HepG2 (cell line): ENCODE data around the gene SRP68. TPM values are rescaled to one million over a fixed set of nuclear protein-coding genes. Genes with fewer than 3 reads are reported as not detected.

Source experiments
- CBX1 ChIP-seq: IDR thresholded peaks from one replicate; pipeline ENCODE4 v1.6.1; 2016; ENCODE audit warnings: antibody characterized with exemption, low read depth
- ELF3 ChIP-seq: IDR thresholded peaks from 2 replicates; pipeline ENCODE4 v1.6.1; 2016; ENCODE audit warnings: missing genetic modification reagents, missing compliant biosample characterization
- FOXP4 ChIP-seq: sonication (generic); formaldehyde crosslinking; IDR thresholded peaks from 2 replicates; pipeline ENCODE4 v1.4.0; 2020; ENCODE audit warnings: missing genetic modification reagents
- GATAD2A ChIP-seq: IDR thresholded peaks from 2 replicates; pipeline ENCODE4 v1.6.1; 2016
- PHF21A ChIP-seq: sonication (generic); formaldehyde crosslinking; IDR thresholded peaks from 2 replicates; pipeline ENCODE4 v1.5.0; 2020; ENCODE audit warnings: mild to moderate bottlenecking, missing genetic modification reagents
- RXRB ChIP-seq: IDR thresholded peaks from 2 replicates; pipeline ENCODE4 v1.6.1; 2016; ENCODE audit warnings: borderline replicate concordance, missing genetic modification reagents, missing compliant biosample characterization
- SNAPC2 ChIP-seq: sonication (generic); formaldehyde crosslinking; IDR thresholded peaks from 2 replicates; pipeline ENCODE4 v1.8.1; 2022; ENCODE audit warnings: mild to moderate bottlenecking, missing genetic modification reagents
- YY1 ChIP-seq: IDR thresholded peaks from 2 replicates; pipeline ENCODE4 v1.6.1; 2011; ENCODE audit warnings: low read length, low read depth, moderate library complexity, mild to moderate bottlenecking; ENCODE audit not compliant: insufficient read depth, insufficient replicate concordance
- ZBTB42 ChIP-seq: sonication (generic); formaldehyde crosslinking; IDR thresholded peaks from 2 replicates; pipeline ENCODE4 v1.5.0; 2020; ENCODE audit warnings: mild to moderate bottlenecking, missing genetic modification reagents
- ZNF430 ChIP-seq: sonication (generic); formaldehyde crosslinking; IDR thresholded peaks from 2 replicates; pipeline ENCODE4 v1.9.0; 2021; ENCODE audit warnings: mild to moderate bottlenecking, missing genetic modification reagents
- polyA plus RNA-seq, 8 experiments: library from polyadenylated mRNA; depleted of rRNA in 3 of 8; stranded (reverse) in 7 of 8; unstranded in 1 of 8; fragments of >200 nt; fragmentation: Illumina TruSeq in 4 of 8; extraction: Trizol in 4 of 8; gene quantifications; 2 replicates each; pipeline versions ENCODE4 v1.2.1 to v1.2.3, GENCODE V29; 2011 to 2016; ENCODE audit warnings: low read depth in 4 of 8, missing spikeins in 1 of 8, mixed read lengths in 1 of 8; ENCODE audit not compliant: insufficient read depth in 1 of 8
- total RNA-seq, 5 experiments: library from RNA; depleted of rRNA; stranded (reverse); fragments of >200 nt; fragmentation: Illumina TruSeq; extraction: Trizol; gene quantifications; 2 replicates each; pipeline ENCODE4 v1.2.3, GENCODE V29; 2016; ENCODE audit warnings: low read depth in 1 of 5
- TF ChIP-seq, protein P1 (sequence below): sonication (generic); formaldehyde crosslinking; IDR thresholded peaks from 2 replicates; pipeline ENCODE4 v1.4.0; 2020; ENCODE audit warnings: missing genetic modification reagents
- TF ChIP-seq, protein P2 (sequence below): sonication (generic); formaldehyde crosslinking; IDR thresholded peaks from 2 replicates; pipeline ENCODE4 v1.8.0; 2022; ENCODE audit warnings: missing genetic modification reagents, mild to moderate bottlenecking, moderate library complexity, borderline replicate concordance
- TF ChIP-seq, protein P3 (sequence below): sonication (generic); formaldehyde crosslinking; IDR thresholded peaks from 2 replicates; pipeline ENCODE4 v1.4.0; 2020; ENCODE audit warnings: missing genetic modification reagents, mild to moderate bottlenecking, borderline replicate concordance
- TF ChIP-seq, protein P4 (sequence below): IDR thresholded peaks from 2 replicates; pipeline ENCODE4 v1.6.1; 2018; ENCODE audit warnings: missing genetic modification reagents, mild to moderate bottlenecking, missing compliant biosample characterization

SRP68 gene
- total and polyA plus RNA-seq, 2 of the 13 experiments (the other 11 are each of a cell fraction or from before 2014, with no cell fraction given) = 39.8 to 74.3 TPM

DNA sequence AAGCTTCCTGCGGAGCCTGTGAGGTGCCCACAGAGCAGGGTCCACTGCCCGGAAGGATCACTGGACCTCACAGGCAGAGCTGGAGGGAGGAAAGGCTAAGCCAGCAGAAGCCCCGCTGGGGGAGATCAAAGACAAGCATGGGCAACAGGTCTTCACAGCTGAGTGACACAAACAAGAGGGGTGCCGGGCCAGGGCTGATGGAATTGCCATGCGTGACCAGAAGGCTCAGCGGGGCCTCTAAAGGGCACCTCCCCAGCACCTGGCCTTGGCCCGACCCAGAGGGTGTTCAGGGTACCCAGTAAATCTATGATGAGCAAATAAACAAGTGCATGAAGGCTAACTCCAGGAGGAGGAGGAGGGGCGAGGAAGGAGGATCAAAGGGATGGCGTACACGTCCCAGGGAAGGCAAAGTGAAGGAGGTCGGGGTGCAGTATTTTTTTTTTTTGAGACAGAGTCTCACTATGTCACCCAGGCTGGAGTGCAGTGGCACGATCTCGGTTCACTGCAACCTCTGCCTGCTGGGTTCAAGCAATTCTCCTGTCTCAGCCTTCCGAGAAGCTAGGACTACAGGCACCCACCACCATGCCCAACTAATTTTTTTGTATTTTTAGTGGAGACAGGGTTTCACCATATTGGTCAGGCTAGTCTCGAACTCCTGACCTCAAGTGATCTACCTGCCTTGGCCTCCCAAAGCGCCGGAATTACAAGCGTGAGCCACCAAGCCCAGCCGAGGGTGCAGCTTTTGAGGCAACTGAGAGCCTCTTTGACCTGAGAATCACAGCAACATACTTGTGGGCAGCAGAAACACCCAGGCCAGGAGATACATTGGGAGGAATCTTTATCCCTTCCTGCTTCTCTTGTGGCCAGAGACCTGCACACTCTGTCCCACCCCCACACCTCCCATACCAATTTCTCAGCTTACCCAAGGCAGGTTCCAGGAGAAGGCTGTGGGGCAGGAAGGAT lies 47.4 kb upstream of the SRP68 start (continued):
- TF ChIP-seq, protein P1, sequence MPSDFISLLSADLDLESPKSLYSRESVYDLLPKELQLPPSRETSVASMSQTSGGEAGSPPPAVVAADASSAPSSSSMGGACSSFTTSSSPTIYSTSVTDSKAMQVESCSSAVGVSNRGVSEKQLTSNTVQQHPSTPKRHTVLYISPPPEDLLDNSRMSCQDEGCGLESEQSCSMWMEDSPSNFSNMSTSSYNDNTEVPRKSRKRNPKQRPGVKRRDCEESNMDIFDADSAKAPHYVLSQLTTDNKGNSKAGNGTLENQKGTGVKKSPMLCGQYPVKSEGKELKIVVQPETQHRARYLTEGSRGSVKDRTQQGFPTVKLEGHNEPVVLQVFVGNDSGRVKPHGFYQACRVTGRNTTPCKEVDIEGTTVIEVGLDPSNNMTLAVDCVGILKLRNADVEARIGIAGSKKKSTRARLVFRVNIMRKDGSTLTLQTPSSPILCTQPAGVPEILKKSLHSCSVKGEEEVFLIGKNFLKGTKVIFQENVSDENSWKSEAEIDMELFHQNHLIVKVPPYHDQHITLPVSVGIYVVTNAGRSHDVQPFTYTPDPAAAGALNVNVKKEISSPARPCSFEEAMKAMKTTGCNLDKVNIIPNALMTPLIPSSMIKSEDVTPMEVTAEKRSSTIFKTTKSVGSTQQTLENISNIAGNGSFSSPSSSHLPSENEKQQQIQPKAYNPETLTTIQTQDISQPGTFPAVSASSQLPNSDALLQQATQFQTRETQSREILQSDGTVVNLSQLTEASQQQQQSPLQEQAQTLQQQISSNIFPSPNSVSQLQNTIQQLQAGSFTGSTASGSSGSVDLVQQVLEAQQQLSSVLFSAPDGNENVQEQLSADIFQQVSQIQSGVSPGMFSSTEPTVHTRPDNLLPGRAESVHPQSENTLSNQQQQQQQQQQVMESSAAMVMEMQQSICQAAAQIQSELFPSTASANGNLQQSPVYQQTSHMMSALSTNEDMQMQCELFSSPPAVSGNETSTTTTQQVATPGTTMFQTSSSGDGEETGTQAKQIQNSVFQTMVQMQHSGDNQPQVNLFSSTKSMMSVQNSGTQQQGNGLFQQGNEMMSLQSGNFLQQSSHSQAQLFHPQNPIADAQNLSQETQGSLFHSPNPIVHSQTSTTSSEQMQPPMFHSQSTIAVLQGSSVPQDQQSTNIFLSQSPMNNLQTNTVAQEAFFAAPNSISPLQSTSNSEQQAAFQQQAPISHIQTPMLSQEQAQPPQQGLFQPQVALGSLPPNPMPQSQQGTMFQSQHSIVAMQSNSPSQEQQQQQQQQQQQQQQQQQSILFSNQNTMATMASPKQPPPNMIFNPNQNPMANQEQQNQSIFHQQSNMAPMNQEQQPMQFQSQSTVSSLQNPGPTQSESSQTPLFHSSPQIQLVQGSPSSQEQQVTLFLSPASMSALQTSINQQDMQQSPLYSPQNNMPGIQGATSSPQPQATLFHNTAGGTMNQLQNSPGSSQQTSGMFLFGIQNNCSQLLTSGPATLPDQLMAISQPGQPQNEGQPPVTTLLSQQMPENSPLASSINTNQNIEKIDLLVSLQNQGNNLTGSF (CRISPR knock-in tag) = no peak
- TF ChIP-seq ELF3 (CRISPR knock-in tag) (peak; percentile 38; the same call in 1 of the 2 replicates), YY1 (peak; percentile 50), FOXP4 (peak; percentile 79), SNAPC2 (CRISPR knock-in tag) (0 out of 2 replicates have a peak, but pooled peaks have one; percentile 58), RXRB (peak; percentile 93), GATAD2A (CRISPR knock-in tag) (peak; percentile 94), CBX1 (no peak), ZNF430 (CRISPR knock-in tag) (no peak), PHF21A (peak; percentile 94), ZBTB42 (CRISPR knock-in tag) (0 out of 2 replicates have a peak, but pooled peaks have one; percentile 47)
- TF ChIP-seq, protein P2, sequence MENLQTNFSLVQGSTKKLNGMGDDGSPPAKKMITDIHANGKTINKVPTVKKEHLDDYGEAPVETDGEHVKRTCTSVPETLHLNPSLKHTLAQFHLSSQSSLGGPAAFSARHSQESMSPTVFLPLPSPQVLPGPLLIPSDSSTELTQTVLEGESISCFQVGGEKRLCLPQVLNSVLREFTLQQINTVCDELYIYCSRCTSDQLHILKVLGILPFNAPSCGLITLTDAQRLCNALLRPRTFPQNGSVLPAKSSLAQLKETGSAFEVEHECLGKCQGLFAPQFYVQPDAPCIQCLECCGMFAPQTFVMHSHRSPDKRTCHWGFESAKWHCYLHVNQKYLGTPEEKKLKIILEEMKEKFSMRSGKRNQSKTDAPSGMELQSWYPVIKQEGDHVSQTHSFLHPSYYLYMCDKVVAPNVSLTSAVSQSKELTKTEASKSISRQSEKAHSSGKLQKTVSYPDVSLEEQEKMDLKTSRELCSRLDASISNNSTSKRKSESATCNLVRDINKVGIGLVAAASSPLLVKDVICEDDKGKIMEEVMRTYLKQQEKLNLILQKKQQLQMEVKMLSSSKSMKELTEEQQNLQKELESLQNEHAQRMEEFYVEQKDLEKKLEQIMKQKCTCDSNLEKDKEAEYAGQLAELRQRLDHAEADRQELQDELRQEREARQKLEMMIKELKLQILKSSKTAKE (CRISPR knock-in tag) = 0 out of 2 replicates have a peak, but pooled peaks have one; percentile 48
- TF ChIP-seq, protein P3, sequence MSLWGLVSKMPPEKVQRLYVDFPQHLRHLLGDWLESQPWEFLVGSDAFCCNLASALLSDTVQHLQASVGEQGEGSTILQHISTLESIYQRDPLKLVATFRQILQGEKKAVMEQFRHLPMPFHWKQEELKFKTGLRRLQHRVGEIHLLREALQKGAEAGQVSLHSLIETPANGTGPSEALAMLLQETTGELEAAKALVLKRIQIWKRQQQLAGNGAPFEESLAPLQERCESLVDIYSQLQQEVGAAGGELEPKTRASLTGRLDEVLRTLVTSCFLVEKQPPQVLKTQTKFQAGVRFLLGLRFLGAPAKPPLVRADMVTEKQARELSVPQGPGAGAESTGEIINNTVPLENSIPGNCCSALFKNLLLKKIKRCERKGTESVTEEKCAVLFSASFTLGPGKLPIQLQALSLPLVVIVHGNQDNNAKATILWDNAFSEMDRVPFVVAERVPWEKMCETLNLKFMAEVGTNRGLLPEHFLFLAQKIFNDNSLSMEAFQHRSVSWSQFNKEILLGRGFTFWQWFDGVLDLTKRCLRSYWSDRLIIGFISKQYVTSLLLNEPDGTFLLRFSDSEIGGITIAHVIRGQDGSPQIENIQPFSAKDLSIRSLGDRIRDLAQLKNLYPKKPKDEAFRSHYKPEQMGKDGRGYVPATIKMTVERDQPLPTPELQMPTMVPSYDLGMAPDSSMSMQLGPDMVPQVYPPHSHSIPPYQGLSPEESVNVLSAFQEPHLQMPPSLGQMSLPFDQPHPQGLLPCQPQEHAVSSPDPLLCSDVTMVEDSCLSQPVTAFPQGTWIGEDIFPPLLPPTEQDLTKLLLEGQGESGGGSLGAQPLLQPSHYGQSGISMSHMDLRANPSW (CRISPR knock-in tag) = 0 out of 2 replicates have a peak, but pooled peaks have one; percentile 31
- TF ChIP-seq, protein P4, sequence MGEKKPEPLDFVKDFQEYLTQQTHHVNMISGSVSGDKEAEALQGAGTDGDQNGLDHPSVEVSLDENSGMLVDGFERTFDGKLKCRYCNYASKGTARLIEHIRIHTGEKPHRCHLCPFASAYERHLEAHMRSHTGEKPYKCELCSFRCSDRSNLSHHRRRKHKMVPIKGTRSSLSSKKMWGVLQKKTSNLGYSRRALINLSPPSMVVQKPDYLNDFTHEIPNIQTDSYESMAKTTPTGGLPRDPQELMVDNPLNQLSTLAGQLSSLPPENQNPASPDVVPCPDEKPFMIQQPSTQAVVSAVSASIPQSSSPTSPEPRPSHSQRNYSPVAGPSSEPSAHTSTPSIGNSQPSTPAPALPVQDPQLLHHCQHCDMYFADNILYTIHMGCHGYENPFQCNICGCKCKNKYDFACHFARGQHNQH (CRISPR knock-in tag) = peak; percentile 95
